Natural killer cell (primary cell): ENCODE results near the gene SCAPER. TPM values are rescaled to one million over a fixed set of nuclear protein-coding genes. Genes with fewer than 3 reads are reported as not detected.

Experiments
- ATAC-seq, 3 donors: fragments of 150-1000 bp in 2 of 3; fragments of 200-7000 bp in 1 of 3; cut with Tn5 transposase; 1 replicate in 1 of 3; 2 replicates in 2 of 3; pipeline ENCODE4 v1.10.0; 2021; ENCODE audit warnings: mild to moderate bottlenecking in 2 of 3, moderate library complexity in 2 of 3
- DNase-seq, 2 donors: peaks; one replicate each; pipeline versions ENCODE4 v3.0.0 to v3.0.0-alpha.2; 2013 to 2021; ENCODE audit warnings: mixed read lengths in 1 of 2
- H3K27ac ChIP-seq: one replicate; pipeline ENCODE4 v1.5.1; 2013; ENCODE audit warnings: mild to moderate bottlenecking, low read length
- H3K27me3 ChIP-seq: one replicate; pipeline ENCODE4 v1.6.1; 2013; ENCODE audit warnings: low read length; ENCODE audit not compliant: control insufficient read depth, insufficient read depth
- H3K36me3 ChIP-seq: one replicate; pipeline ENCODE4 v1.6.1; 2013; ENCODE audit warnings: low read length; ENCODE audit not compliant: control insufficient read depth, insufficient read depth
- H3K4me1 ChIP-seq: one replicate; pipeline ENCODE4 v1.6.1; 2013; ENCODE audit warnings: low read length; ENCODE audit not compliant: control insufficient read depth, insufficient read depth
- H3K4me3 ChIP-seq: one replicate; pipeline ENCODE4 v1.5.1; 2013; ENCODE audit warnings: low read length
- H3K9me3 ChIP-seq: one replicate; pipeline ENCODE4 v1.6.1; 2013; ENCODE audit warnings: low read length; ENCODE audit not compliant: control insufficient read depth, insufficient read depth
- H3K27ac Mint-ChIP-seq, 2 donors: one replicate each; pipeline ENCODE4 v1.8.0; 2022; ENCODE audit warnings: mild to moderate bottlenecking in 2 of 2, mixed read lengths in 2 of 2, moderate library complexity in 1 of 2
- H3K27me3 Mint-ChIP-seq, 2 donors: one replicate each; pipeline ENCODE4 v1.8.0; 2022; ENCODE audit warnings: low read depth in 2 of 2, mixed read lengths in 2 of 2
- H3K36me3 Mint-ChIP-seq: one replicate; pipeline ENCODE4 v1.8.0; 2022; ENCODE audit warnings: mixed read lengths
- H3K4me1 Mint-ChIP-seq, 2 donors: one replicate each; pipeline ENCODE4 v1.8.0; 2022; ENCODE audit warnings: mixed read lengths in 2 of 2
- H3K4me3 Mint-ChIP-seq: one replicate; pipeline ENCODE4 v1.8.0; 2022; ENCODE audit warnings: mild to moderate bottlenecking, moderate library complexity, mixed read lengths
- H3K9me3 Mint-ChIP-seq, 2 donors: one replicate each; pipeline ENCODE4 v1.8.0; 2022; ENCODE audit warnings: mixed read lengths in 2 of 2
- CTCF ChIP-seq: fragments of 200-600 bp; IDR thresholded peaks from one replicate; pipeline ENCODE4 v1.8.0; 2022; ENCODE audit warnings: antibody characterized with exemption
- WGBS: methylation state at CpG from one replicate; pipeline ENCODE4 v1.1.7; 2013; ENCODE audit warnings: missing lambda C conversion rate; ENCODE audit not compliant: insufficient coverage; 5-methylcytosine and 5-hydroxymethylcytosine counted together
- intact Hi-C: fragments of 100-400 bp; cut with micrococcal nuclease; formaldehyde crosslinking; loops from one replicate; pipeline ENCODE4 v1.14.2; 2022
- total RNA-seq, 4 donors: library from RNA; stranded (reverse); fragments of 120-200 nt in 1 of 4; gene quantifications; one replicate each; pipeline versions ENCODE4 v1.2.3 to v1.2.4, GENCODE V29; 2013 to 2022

SCAPER gene
- total RNA-seq, 3 donors from 2014 or later (not counting 1 experiment from before 2014, with no cell fraction given): 48.1 to 53.6 (median 51.8) TPM

- peaks cover 39% of the 10 kb centered on the region for H3K27me3 ChIP-seq
- TF ChIP-seq CTCF: no peak
- H3K4me1 Mint-ChIP-seq: peaks cover 26 to 34% of the 10 kb centered on the region in 2 donors
- H3K9me3 ChIP-seq: no peaks in the 10 kb centered on the region
- no peak overlapping the region for H3K4me3 Mint-ChIP-seq
- intact Hi-C loops: no loop called here
- no peak for DNase-seq
- H3K4me1 ChIP-seq: peaks cover 36% of the 10 kb centered on the region
- no peaks in the 10 kb centered on the region for H3K36me3 Mint-ChIP-seq
- H3K27ac ChIP-seq: no peak overlapping the region
- WGBS: 100% methylated on average over 1 of the region's 1 CpG
- ATAC-seq: no peak
- no peaks in the 10 kb centered on the region for H3K9me3 Mint-ChIP-seq
- H3K27me3 Mint-ChIP-seq: peaks cover 70 to 73% of the 10 kb centered on the region in 2 donors
- H3K27ac Mint-ChIP-seq: no peak overlapping the region
- no peak overlapping the region for H3K4me3 ChIP-seq
- H3K36me3 ChIP-seq: no peaks in the 10 kb centered on the region
Observed at GRCh38 chr15:76333309-76333708, 571.8 kb downstream of the SCAPER start.

- Histone ChIP-seq H3K27ac (no peak overlapping the region), H3K4me1 (peaks cover 33% of the 10 kb centered on the region), H3K27me3 (peaks cover 39% of the 10 kb centered on the region), H3K9me3 (no peaks in the 10 kb centered on the region), H3K36me3 (no peaks in the 10 kb centered on the region), H3K4me3 (no peak overlapping the region)
- H3K27ac Mint-ChIP-seq: no peak overlapping the region
- H3K36me3 Mint-ChIP-seq: no peaks in the 10 kb centered on the region
- no peak for ATAC-seq
- H3K4me3 Mint-ChIP-seq: no peak overlapping the region
- 94% methylated on average over 1 of the region's 1 CpG for WGBS
- H3K4me1 Mint-ChIP-seq: peaks cover 26 to 33% of the 10 kb centered on the region in 2 donors
- TF ChIP-seq CTCF: no peak
- DNase-seq: no peak
- intact Hi-C loops: no loop called here
- no peaks in the 10 kb centered on the region for H3K9me3 Mint-ChIP-seq
- peaks cover 74 to 76% of the 10 kb centered on the region in 2 donors for H3K27me3 Mint-ChIP-seq
Observed at GRCh38 chr15:76332796-76333195, 572.3 kb downstream of the SCAPER start.

GRCh38 chr15:76330080-76330680, 575.0 kb downstream of the SCAPER start:
- H3K9me3 ChIP-seq: no peaks in the 10 kb centered on the region
- no peaks in the 10 kb centered on the region for H3K36me3 ChIP-seq
- H3K4me1 ChIP-seq: peaks cover 7% of the 10 kb centered on the region
- peaks cover 17% of the 10 kb centered on the region for H3K27me3 ChIP-seq
- H3K27ac ChIP-seq: no peak overlapping the region
- intact Hi-C loops: no loop called here
- ATAC-seq (no peak), DNase-seq (no peak)
- no peak for TF ChIP-seq CTCF
- WGBS: 76% methylated on average over 7 of the region's 7 CpGs
- peaks cover 2 to 7% of the 10 kb centered on the region in 2 donors for H3K4me1 Mint-ChIP-seq
- no peaks in the 10 kb centered on the region for H3K36me3 Mint-ChIP-seq
- no peaks in the 10 kb centered on the region for H3K9me3 Mint-ChIP-seq
- no peak overlapping the region for H3K27ac Mint-ChIP-seq
- no peak overlapping the region for H3K4me3 Mint-ChIP-seq
- H3K27me3 Mint-ChIP-seq: peaks cover 61 to 68% of the 10 kb centered on the region in 2 donors
- no peak overlapping the region for H3K4me3 ChIP-seq

GRCh38 chr15:76328958-76329357, 576.2 kb downstream of the SCAPER start:
- no peak overlapping the region for H3K4me3 Mint-ChIP-seq
- Histone ChIP-seq H3K4me3 (no peak overlapping the region), H3K4me1 (no peaks in the 10 kb centered on the region), H3K27ac (no peak overlapping the region), H3K27me3 (peaks cover 9% of the 10 kb centered on the region), H3K36me3 (no peaks in the 10 kb centered on the region), H3K9me3 (no peaks in the 10 kb centered on the region)
- ATAC-seq (no peak), DNase-seq (no peak)
- H3K36me3 Mint-ChIP-seq: no peaks in the 10 kb centered on the region
- H3K27me3 Mint-ChIP-seq: peaks cover 54 to 65% of the 10 kb centered on the region in 2 donors
- WGBS: 86% methylated on average over 4 of the region's 4 CpGs
- no peaks in the 10 kb centered on the region for H3K9me3 Mint-ChIP-seq
- intact Hi-C loops: no loop called here
- H3K27ac Mint-ChIP-seq: no peak overlapping the region
- no peaks in the 10 kb centered on the region for H3K4me1 Mint-ChIP-seq
- TF ChIP-seq CTCF: no peak
